H1 (cell line): ENCODE data around the gene CORO7. TPM values are rescaled to one million over a fixed set of nuclear protein-coding genes. Genes with fewer than 3 reads are reported as not detected.
A peak's percentile ranks its signal among the peaks of the same experiment; 100 is the strongest.

Source experiments
- ASH2L ChIP-seq: fragments of 200-600, 300-600 bp; sonication (generic); IDR thresholded peaks from one replicate; pipeline ENCODE4 v1.7.1; 2017; ENCODE audit warnings: low read length
- CTBP2 ChIP-seq: IDR thresholded peaks from 2 replicates; pipeline ENCODE4 v1.7.0; 2011; ENCODE audit warnings: borderline replicate concordance, mild to moderate bottlenecking, moderate library complexity, mixed read lengths, low read length; ENCODE audit not compliant: insufficient read depth, insufficient read length
- CTCF ChIP-seq, 3 experiments: IDR thresholded peaks; 1 replicate in 2 of 3; 2 replicates in 1 of 3; pipeline versions ENCODE4 v1.5.1 to v1.6.1; 2011; ENCODE audit warnings: low read length in 3 of 3, mild to moderate bottlenecking in 3 of 3, inconsistent platforms in 2 of 3, low read depth in 1 of 3, moderate library complexity in 1 of 3; ENCODE audit not compliant: insufficient read depth in 1 of 3; ENCODE audit errors: control extremely low read depth in 1 of 3
- FOSL1 ChIP-seq: IDR thresholded peaks from 2 replicates; pipeline ENCODE4 v1.6.1; 2011; ENCODE audit warnings: mild to moderate bottlenecking, low read depth, low read length, moderate library complexity; ENCODE audit not compliant: insufficient read depth
- KDM4A ChIP-seq: IDR thresholded peaks from one replicate; pipeline ENCODE4 v1.7.1; 2012; ENCODE audit warnings: low read depth, mild to moderate bottlenecking, moderate library complexity, low read length, inconsistent platforms; ENCODE audit not compliant: severe bottlenecking
- MAFK ChIP-seq: IDR thresholded peaks from 2 replicates; pipeline ENCODE4 v1.6.1; 2012; ENCODE audit warnings: low read depth, mild to moderate bottlenecking, improper control_type of control experiment, low read length
- NANOG ChIP-seq: IDR thresholded peaks from 2 replicates; pipeline ENCODE4 v1.6.1; 2011; ENCODE audit warnings: low read length, low read depth, mild to moderate bottlenecking, inconsistent platforms; ENCODE audit not compliant: insufficient read depth, poor library complexity, severe bottlenecking
- POLR2AphosphoS5 ChIP-seq: IDR thresholded peaks from 2 replicates; pipeline ENCODE4 v1.6.1; 2011; ENCODE audit warnings: low read depth, low read length
- RFX5 ChIP-seq: IDR thresholded peaks from 2 replicates; pipeline ENCODE4 v1.6.1; 2011; ENCODE audit warnings: low read depth, low read length, improper control_type of control experiment, borderline replicate concordance
- RNF2 ChIP-seq: fragments of 200-900, 300-1000 bp; sonication (generic); IDR thresholded peaks from 2 replicates; pipeline ENCODE4 v1.7.1; 2016; ENCODE audit warnings: borderline replicate concordance, low read depth, mild to moderate bottlenecking, antibody characterized with exemption, low read length; ENCODE audit not compliant: poor library complexity, severe bottlenecking; ENCODE audit errors: missing control alignments
- RXRA ChIP-seq: IDR thresholded peaks from 2 replicates; pipeline ENCODE4 v1.6.1; 2011; ENCODE audit warnings: low read depth, mild to moderate bottlenecking, low read length, moderate library complexity; ENCODE audit not compliant: insufficient read depth
- SIX5 ChIP-seq: IDR thresholded peaks from 2 replicates; pipeline ENCODE4 v1.6.1; 2011; ENCODE audit warnings: mild to moderate bottlenecking, low read depth, low read length
- SRF ChIP-seq: IDR thresholded peaks from 2 replicates; pipeline ENCODE4 v1.6.1; 2011; ENCODE audit warnings: mild to moderate bottlenecking, low read depth, low read length, moderate library complexity
- TAF1 ChIP-seq: IDR thresholded peaks from 2 replicates; pipeline ENCODE4 v1.6.1; 2011; ENCODE audit warnings: mild to moderate bottlenecking, low read depth, low read length
- TAF7 ChIP-seq: optimal IDR thresholded peaks from 2 replicates; pipeline ENCODE3; 2011; ENCODE audit warnings: low read depth, mild to moderate bottlenecking, inconsistent platforms, low read length, moderate library complexity, borderline replicate concordance
- TCF12 ChIP-seq: IDR thresholded peaks from 2 replicates; pipeline ENCODE4 v1.6.1; 2011; ENCODE audit warnings: low read depth, mild to moderate bottlenecking, low read length
- YY1 ChIP-seq: IDR thresholded peaks from 2 replicates; pipeline ENCODE4 v1.6.1; 2011; ENCODE audit warnings: low read depth, mild to moderate bottlenecking, low read length
- ZNF274 ChIP-seq: IDR thresholded peaks from 2 replicates; pipeline ENCODE4 v1.7.0; 2012; ENCODE audit warnings: low read length, borderline replicate concordance; ENCODE audit errors: extremely low read depth
- polyA plus RNA-seq, 7 experiments: library from polyadenylated mRNA; depleted of rRNA in 3 of 7; stranded (reverse) in 5 of 7; unstranded in 2 of 7; fragments of >200 nt in 5 of 7; fragments of 200-250 nt in 2 of 7; gene quantifications; 1 replicate in 5 of 7; 2 replicates in 1 of 7; 4 replicates in 1 of 7; pipeline versions ENCODE4 v1.2.1 to v1.2.3, GENCODE V29; 2011 to 2013; ENCODE audit warnings: missing spikeins in 2 of 7, mixed read lengths in 2 of 7
- total RNA-seq: library from RNA; stranded (reverse); fragmentation: NEBNext Ultra II Directional; extraction: Animal tissue kit (Norgen Biotek cat#: 25700); gene quantifications from 2 replicates; pipeline ENCODE4 v1.2.1, GENCODE V29; 2021
- TF ChIP-seq, protein P1 (sequence below): IDR thresholded peaks from 2 replicates; pipeline ENCODE4 v1.6.1; 2012; ENCODE audit warnings: low read length, inconsistent platforms
- TF ChIP-seq, protein P2 (sequence below): IDR thresholded peaks from 2 replicates; pipeline ENCODE4 v1.6.1; 2012; ENCODE audit warnings: inconsistent platforms

The CORO7 gene
- total and polyA plus RNA-seq, 2 of the 8 experiments (the other 6 are each of a cell fraction or from before 2014, with no cell fraction given), result 25.2 to 29.8 TPM

- TF ChIP-seq KDM4A, result no peak
- no peak for TF ChIP-seq SRF
- TF ChIP-seq RNF2, result no peak
- 0 out of 2 replicates have a peak, but pooled peaks have one; percentile 50 for TF ChIP-seq RXRA
- TF ChIP-seq YY1, result peak; percentile 65; the same call in 1 of the 2 replicates
- TF ChIP-seq, protein P1, sequence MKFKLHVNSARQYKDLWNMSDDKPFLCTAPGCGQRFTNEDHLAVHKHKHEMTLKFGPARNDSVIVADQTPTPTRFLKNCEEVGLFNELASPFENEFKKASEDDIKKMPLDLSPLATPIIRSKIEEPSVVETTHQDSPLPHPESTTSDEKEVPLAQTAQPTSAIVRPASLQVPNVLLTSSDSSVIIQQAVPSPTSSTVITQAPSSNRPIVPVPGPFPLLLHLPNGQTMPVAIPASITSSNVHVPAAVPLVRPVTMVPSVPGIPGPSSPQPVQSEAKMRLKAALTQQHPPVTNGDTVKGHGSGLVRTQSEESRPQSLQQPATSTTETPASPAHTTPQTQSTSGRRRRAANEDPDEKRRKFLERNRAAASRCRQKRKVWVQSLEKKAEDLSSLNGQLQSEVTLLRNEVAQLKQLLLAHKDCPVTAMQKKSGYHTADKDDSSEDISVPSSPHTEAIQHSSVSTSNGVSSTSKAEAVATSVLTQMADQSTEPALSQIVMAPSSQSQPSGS, result no peak
- no peak for TF ChIP-seq MAFK
- TF ChIP-seq CTCF (IDR thresholded peaks at IDR 0.05; ENCODE audit: control extremely low read depth in 1 of 3, insufficient read depth in 1 of 3, low read depth in 1 of 3, low read length in 3 of 3), result peak; percentile 93 to 98 (median 94)
- no peak for TF ChIP-seq SIX5
- TF ChIP-seq NANOG, result no peak
- no peak for TF ChIP-seq FOSL1
- TF ChIP-seq CTBP2, result no peak
- no peak for TF ChIP-seq TCF12
- no peak for TF ChIP-seq RFX5
- TF ChIP-seq ASH2L, result peak; percentile 23
- no peak for TF ChIP-seq TAF7
- peak; percentile 57; the same call in 1 of the 2 replicates for TF ChIP-seq TAF1
- no peak for TF ChIP-seq POLR2AphosphoS5
- no peak for TF ChIP-seq ZNF274
- TF ChIP-seq, protein P2, sequence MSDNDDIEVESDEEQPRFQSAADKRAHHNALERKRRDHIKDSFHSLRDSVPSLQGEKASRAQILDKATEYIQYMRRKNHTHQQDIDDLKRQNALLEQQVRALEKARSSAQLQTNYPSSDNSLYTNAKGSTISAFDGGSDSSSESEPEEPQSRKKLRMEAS, result peak; percentile 78
Measured at GRCh38 chr16:4309833-4310266, 106.5 kb downstream of the CORO7 start (continued).
